Trophoblast cell (in vitro differentiated cells and primary cell): ENCODE data around the gene DLG2.
"Not testable (repeated sequence)": the region's sequence is repeated elsewhere in the genome, so short reads cannot be mapped to it uniquely, and the experiment has no call there.

Experiments
- DNase-seq, 2 donors: peaks; one replicate each; pipeline ENCODE4 v3.0.0-alpha.2; 2016
- H2AFZ ChIP-seq: 2 replicates; pipeline ENCODE4 v1.6.1; 2013; ENCODE audit warnings: low read length, moderate library complexity, mild to moderate bottlenecking; ENCODE audit not compliant: insufficient read depth, poor library complexity
- H2AK5ac ChIP-seq: 2 replicates; pipeline ENCODE4 v1.6.1; 2013; ENCODE audit warnings: mild to moderate bottlenecking, low read length
- H2BK120ac ChIP-seq: 2 replicates; pipeline ENCODE4 v1.6.1; 2013; ENCODE audit warnings: low read length, mild to moderate bottlenecking, moderate library complexity; ENCODE audit not compliant: insufficient read depth, poor library complexity
- H2BK12ac ChIP-seq: 2 replicates; pipeline ENCODE4 v1.6.1; 2013; ENCODE audit warnings: mild to moderate bottlenecking, low read length, moderate library complexity
- H2BK5ac ChIP-seq: 2 replicates; pipeline ENCODE4 v1.6.1; 2013; ENCODE audit warnings: low read length, low read depth, moderate library complexity, mild to moderate bottlenecking; ENCODE audit not compliant: poor library complexity
- H3K14ac ChIP-seq: 2 replicates; pipeline ENCODE4 v1.6.1; 2013; ENCODE audit warnings: mild to moderate bottlenecking, low read length
- H3K18ac ChIP-seq: 2 replicates; pipeline ENCODE4 v1.6.1; 2013; ENCODE audit warnings: mild to moderate bottlenecking, low read length
- H3K23ac ChIP-seq: 2 replicates; pipeline ENCODE4 v1.6.1; 2013; ENCODE audit warnings: low read length
- H3K27ac ChIP-seq: 2 replicates; pipeline ENCODE4 v1.5.1; 2013; ENCODE audit warnings: low read depth, mild to moderate bottlenecking, inconsistent platforms, low read length, moderate library complexity
- H3K27me3 ChIP-seq: 2 replicates; pipeline ENCODE4 v1.6.1; 2013; ENCODE audit warnings: inconsistent platforms, mild to moderate bottlenecking, low read length, moderate library complexity; ENCODE audit not compliant: insufficient read depth
- H3K36me3 ChIP-seq, 2 experiments: 1 replicate in 1 of 2; 2 replicates in 1 of 2; pipeline ENCODE4 v1.6.1; 2013; ENCODE audit warnings: low read length in 2 of 2, mild to moderate bottlenecking in 2 of 2, moderate library complexity in 1 of 2; ENCODE audit not compliant: insufficient read depth in 2 of 2, control insufficient read depth in 1 of 2
- H3K4ac ChIP-seq: 2 replicates; pipeline ENCODE4 v1.6.1; 2013; ENCODE audit warnings: low read depth, mild to moderate bottlenecking, low read length, moderate library complexity
- H3K4me1 ChIP-seq, 2 experiments: 1 replicate in 1 of 2; 2 replicates in 1 of 2; pipeline ENCODE4 v1.6.1; 2013; ENCODE audit warnings: low read length in 2 of 2, mild to moderate bottlenecking in 2 of 2, moderate library complexity in 1 of 2; ENCODE audit not compliant: insufficient read depth in 2 of 2, control insufficient read depth in 1 of 2
- H3K4me2 ChIP-seq: 2 replicates; pipeline ENCODE4 v1.6.1; 2013; ENCODE audit warnings: inconsistent platforms, mild to moderate bottlenecking, low read length, moderate library complexity
- H3K4me3 ChIP-seq: 2 replicates; pipeline ENCODE4 v1.5.1; 2013; ENCODE audit warnings: mild to moderate bottlenecking, low read depth, low read length, inconsistent platforms
- H3K79me1 ChIP-seq: one replicate; pipeline ENCODE4 v1.6.1; 2013; ENCODE audit warnings: low read length
- H3K79me2 ChIP-seq: 2 replicates; pipeline ENCODE4 v1.6.1; 2013; ENCODE audit warnings: low read length, mild to moderate bottlenecking; ENCODE audit not compliant: control insufficient read depth, insufficient read depth, poor library complexity
- H3K9ac ChIP-seq: 2 replicates; pipeline ENCODE4 v1.6.1; 2013; ENCODE audit warnings: mild to moderate bottlenecking, low read length
- H3K9me3 ChIP-seq: 2 replicates; pipeline ENCODE4 v1.6.1; 2013; ENCODE audit warnings: low read depth, mild to moderate bottlenecking, control low read depth, inconsistent platforms, low read length; ENCODE audit not compliant: insufficient read depth
- H4K12ac ChIP-seq: 2 replicates; pipeline ENCODE4 v1.6.1; 2013; ENCODE audit warnings: low read depth, mild to moderate bottlenecking, low read length, moderate library complexity
- H4K8ac ChIP-seq: 2 replicates; pipeline ENCODE4 v1.6.1; 2013; ENCODE audit warnings: low read depth, mild to moderate bottlenecking, low read length, moderate library complexity
- H4K91ac ChIP-seq: one replicate; pipeline ENCODE4 v1.6.1; 2013; ENCODE audit warnings: low read depth, mild to moderate bottlenecking, low read length, moderate library complexity
- WGBS: extraction: QIAGEN DNeasy Blood & Tissue Kit; methylation state at CpG from one replicate; pipeline ENCODE4 v1.1.7; 2013; ENCODE audit warnings: missing lambda C conversion rate; ENCODE audit not compliant: insufficient read length, insufficient coverage; ENCODE audit errors: extremely low coverage; 5-methylcytosine and 5-hydroxymethylcytosine counted together

The DLG2 gene

DNA sequence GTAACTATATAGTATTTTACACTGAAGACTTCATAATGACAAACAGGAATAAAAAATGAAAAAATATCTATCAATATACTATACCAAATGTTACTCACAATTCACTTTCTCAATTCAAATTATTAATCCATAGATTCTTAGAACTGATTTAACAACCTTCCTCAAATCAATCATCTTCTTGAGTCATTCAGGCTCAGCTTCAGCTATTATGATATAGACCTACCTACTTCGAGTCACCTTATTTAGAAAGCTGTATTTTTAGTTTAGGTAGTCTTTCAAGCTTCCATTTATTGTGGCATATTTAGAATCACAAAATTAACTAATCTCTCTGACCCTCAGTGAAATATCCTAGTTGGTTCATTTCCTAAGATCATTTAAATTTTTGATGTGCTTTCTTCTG, 29.6 kb upstream of the DLG2 start:
- H2BK5ac ChIP-seq: no peak overlapping the region
- no peaks in the 10 kb centered on the region for H3K27me3 ChIP-seq
- no peak overlapping the region for H4K8ac ChIP-seq
- H4K91ac ChIP-seq: no peak overlapping the region
- H2BK12ac ChIP-seq: no peak overlapping the region
- no peak overlapping the region for H3K23ac ChIP-seq
- H2BK120ac ChIP-seq: no peak overlapping the region
- no peak overlapping the region for H3K27ac ChIP-seq
- no peak overlapping the region for H2AK5ac ChIP-seq
- no peak for DNase-seq
- no peak overlapping the region for H4K12ac ChIP-seq
- no peaks in the 10 kb centered on the region for H3K79me2 ChIP-seq
- no peak overlapping the region for H3K4me3 ChIP-seq
- peaks cover 0 to 4% of the 10 kb centered on the region in 2 experiments for H3K36me3 ChIP-seq
- H3K4ac ChIP-seq: no peak overlapping the region
- no peak overlapping the region for H3K4me2 ChIP-seq
- H3K9ac ChIP-seq: no peak overlapping the region
- no peak overlapping the region for H2AFZ ChIP-seq
- no peak overlapping the region for H3K14ac ChIP-seq
- no CpG with 5 or more reads among the region's 1 CpG for whole genome bisulfite sequencing
- H3K18ac ChIP-seq: no peak overlapping the region
- H3K9me3 ChIP-seq: no peaks in the 10 kb centered on the region
- H3K4me1 ChIP-seq: no peaks in the 10 kb centered on the region
- no peaks in the 10 kb centered on the region for H3K79me1 ChIP-seq

DNA sequence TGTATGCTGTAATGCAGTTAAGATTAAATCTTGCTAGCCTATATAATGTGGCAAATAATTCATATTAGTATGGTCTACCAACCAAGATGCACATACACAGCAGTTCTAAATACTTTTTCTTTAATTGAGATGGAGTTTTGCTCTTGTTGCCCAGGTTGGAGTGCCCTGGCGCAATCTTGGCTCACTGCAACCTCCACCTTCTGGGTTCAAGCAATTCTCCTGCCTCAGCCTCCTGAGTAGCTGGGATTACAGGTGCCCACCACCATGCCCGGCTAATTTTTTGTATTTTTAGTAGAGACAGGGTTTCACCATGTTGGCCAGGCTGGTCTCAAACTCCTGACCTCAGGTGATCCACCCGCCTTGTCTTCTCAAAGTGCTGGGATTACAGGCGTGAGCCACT, 27.2 kb upstream of the DLG2 start:
- not testable (repeated sequence) for DNase-seq, H4K91ac ChIP-seq, H3K14ac ChIP-seq, H4K8ac ChIP-seq, H4K12ac ChIP-seq, H3K27me3 ChIP-seq, H2AK5ac ChIP-seq, H3K4me1 ChIP-seq, H2BK12ac ChIP-seq, H3K4ac ChIP-seq, H3K27ac ChIP-seq, H2AFZ ChIP-seq, H2BK5ac ChIP-seq, H3K18ac ChIP-seq, H3K9ac ChIP-seq, H3K79me2 ChIP-seq, H3K36me3 ChIP-seq, H2BK120ac ChIP-seq, H3K23ac ChIP-seq, H3K9me3 ChIP-seq, H3K4me2 ChIP-seq, H3K4me3 ChIP-seq, H3K79me1 ChIP-seq
- no CpG with 5 or more reads among the region's 4 CpGs for WGBS

GRCh38 chr11:85652786-85653447, 25.8 kb upstream of the DLG2 start:
- Histone ChIP-seq H2AFZ (no peak overlapping the region), H2BK12ac (no peak overlapping the region), H3K4ac (no peak overlapping the region), H3K27me3 (no peaks in the 10 kb centered on the region), H3K36me3 (peaks cover 0 to 4% of the 10 kb centered on the region in 2 experiments), H4K91ac (no peak overlapping the region), H3K79me1 (peaks cover 2% of the 10 kb centered on the region), H3K23ac (no peak overlapping the region), H3K4me2 (no peak overlapping the region), H3K27ac (no peak overlapping the region), H4K12ac (no peak overlapping the region), H3K9me3 (no peaks in the 10 kb centered on the region), H3K4me3 (no peak overlapping the region), H4K8ac (no peak overlapping the region), H2BK120ac (no peak overlapping the region), H3K18ac (no peak overlapping the region), H3K79me2 (no peaks in the 10 kb centered on the region), H3K9ac (no peak overlapping the region), H3K4me1 (no peaks in the 10 kb centered on the region), H3K14ac (no peak overlapping the region), H2BK5ac (no peak overlapping the region), H2AK5ac (no peak overlapping the region)
- DNase-seq: no peak
- no CpG with 5 or more reads among the region's 3 CpGs for WGBS

DNA sequence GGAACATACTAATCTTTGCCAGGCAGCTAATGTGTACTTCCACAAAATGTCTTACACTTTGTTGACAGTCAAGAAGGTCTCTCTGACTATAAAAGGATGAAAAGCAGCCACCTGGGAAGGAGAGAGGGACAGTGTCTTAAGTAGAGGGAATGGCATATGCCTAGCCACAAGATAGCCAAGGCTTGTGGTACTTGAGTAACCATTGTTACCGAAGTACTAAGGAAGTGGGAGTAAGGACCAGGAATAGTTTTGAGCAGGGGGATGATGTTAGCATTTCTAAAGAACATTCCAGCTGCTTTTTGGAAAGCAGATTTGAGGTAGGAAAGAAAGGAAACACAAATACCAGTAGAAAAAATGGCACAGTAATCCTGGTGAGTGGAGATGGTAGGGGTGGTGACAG, 24.0 kb upstream of the DLG2 start:
- Histone ChIP-seq H3K79me2 (no peaks in the 10 kb centered on the region), H3K27me3 (no peaks in the 10 kb centered on the region), H2BK120ac (no peak overlapping the region), H4K8ac (no peak overlapping the region), H3K4ac (no peak overlapping the region), H3K9me3 (no peaks in the 10 kb centered on the region), H3K79me1 (peaks cover 6% of the 10 kb centered on the region), H3K18ac (no peak overlapping the region), H4K12ac (no peak overlapping the region), H2AK5ac (no peak overlapping the region), H3K4me2 (no peak overlapping the region), H3K27ac (no peak overlapping the region), H2BK5ac (no peak overlapping the region), H3K9ac (no peak overlapping the region), H3K4me1 (no peaks in the 10 kb centered on the region), H3K23ac (no peak overlapping the region), H3K36me3 (peaks cover 0 to 2% of the 10 kb centered on the region in 2 experiments), H3K14ac (no peak overlapping the region), H2AFZ (no peak overlapping the region), H3K4me3 (no peak overlapping the region), H2BK12ac (no peak overlapping the region), H4K91ac (no peak overlapping the region)
- WGBS: no CpG with 5 or more reads among the region's 1 CpG
- DNase-seq: no peak
